Liver (tissue), 9 donors: ENCODE results near the gene EIF4H. TPM values are rescaled to one million over a fixed set of nuclear protein-coding genes. Genes with fewer than 3 reads are reported as not detected.
"Not testable (repeated sequence)": the region's sequence is repeated elsewhere in the genome, so short reads cannot be mapped to it uniquely, and the experiment has no call there.

Experiments
- DNase-seq: peaks from one replicate; pipeline ENCODE4 v3.0.0-alpha.2; 2017; ENCODE audit warnings: low spot score
- H3K27ac ChIP-seq, 2 donors: one replicate each; pipeline ENCODE4 v1.7.0; 2013; ENCODE audit warnings: inconsistent platforms in 2 of 2, low read length in 2 of 2, control low read depth in 1 of 2, low read depth in 1 of 2, mild to moderate bottlenecking in 1 of 2
- H3K27me3 ChIP-seq, 4 donors: one replicate each; pipeline versions ENCODE4 v1.6.1 to v1.7.0; 2013; ENCODE audit warnings: low read length in 3 of 4, inconsistent platforms in 1 of 4, mild to moderate bottlenecking in 1 of 4, moderate library complexity in 1 of 4; ENCODE audit not compliant: control insufficient read depth in 4 of 4, insufficient read depth in 4 of 4
- H3K36me3 ChIP-seq, 4 donors: one replicate each; pipeline versions ENCODE4 v1.6.1 to v1.7.0; 2013; ENCODE audit warnings: low read length in 3 of 4, mild to moderate bottlenecking in 3 of 4, low read depth in 1 of 4, moderate library complexity in 1 of 4; ENCODE audit not compliant: control insufficient read depth in 4 of 4, insufficient read depth in 3 of 4
- H3K4me1 ChIP-seq, 4 donors: one replicate each; pipeline versions ENCODE4 v1.6.1 to v1.7.0; 2013; ENCODE audit warnings: low read length in 3 of 4, mild to moderate bottlenecking in 3 of 4, moderate library complexity in 1 of 4; ENCODE audit not compliant: control insufficient read depth in 4 of 4, insufficient read depth in 4 of 4
- H3K4me3 ChIP-seq, 3 donors: one replicate each; pipeline versions ENCODE4 v1.6.1 to v1.7.0; 2013; ENCODE audit warnings: low read length in 3 of 3, control low read depth in 1 of 3, low read depth in 1 of 3, mild to moderate bottlenecking in 1 of 3
- H3K9ac ChIP-seq, 2 donors: one replicate each; pipeline ENCODE4 v1.7.0; 2013; ENCODE audit warnings: low read length in 2 of 2, mild to moderate bottlenecking in 2 of 2, moderate library complexity in 2 of 2, control low read depth in 1 of 2, low read depth in 1 of 2
- H3K9me3 ChIP-seq, 4 donors: one replicate each; pipeline versions ENCODE4 v1.6.1 to v1.7.0; 2013; ENCODE audit warnings: low read length in 3 of 4; ENCODE audit not compliant: control insufficient read depth in 4 of 4
- ATF3 ChIP-seq: IDR thresholded peaks from 2 replicates; pipeline ENCODE4 v1.6.1; 2016; ENCODE audit warnings: antibody characterized with exemption
- CTCF ChIP-seq: fragments of 150-350 bp; IDR thresholded peaks from 2 replicates; pipeline ENCODE4 v1.5.1; 2017; ENCODE audit warnings: improper control_type of control experiment, low read depth, low read length; ENCODE audit not compliant: missing input control
- NR2F2 ChIP-seq: IDR thresholded peaks from 2 replicates; pipeline ENCODE4 v1.6.1; 2016; ENCODE audit warnings: antibody characterized with exemption
- RAD21 ChIP-seq, 2 donors: IDR thresholded peaks; 2 replicates each; pipeline ENCODE4 v1.6.1; 2016; ENCODE audit warnings: antibody characterized with exemption in 2 of 2, mild to moderate bottlenecking in 2 of 2
- REST ChIP-seq: IDR thresholded peaks from 2 replicates; pipeline ENCODE4 v1.6.1; 2016; ENCODE audit warnings: antibody characterized with exemption, mild to moderate bottlenecking
- ZBTB33 ChIP-seq: IDR thresholded peaks from 2 replicates; pipeline ENCODE4 v1.6.1; 2016; ENCODE audit warnings: antibody characterized with exemption
- WGBS: extraction: QIAGEN DNeasy Blood & Tissue Kit; methylation state at CpG from one replicate; pipeline ENCODE4 v1.1.7; 2013; 5-methylcytosine and 5-hydroxymethylcytosine counted together
- polyA plus RNA-seq, 2 donors: library from polyadenylated mRNA; stranded (reverse) in 1 of 2; unstranded in 1 of 2; fragments of 200-250 nt in 1 of 2; fragments of >200 nt in 1 of 2; fragmentation: Nextera tagmentation in 1 of 2; extraction: Ambion mirVana in 1 of 2; gene quantifications; one replicate each; pipeline versions ENCODE4 v1.2.1 to v1.2.3, GENCODE V29; 2013 to 2015
- total RNA-seq, 2 donors: library from RNA; depleted of rRNA; stranded (reverse); fragments of >200 nt; gene quantifications; one replicate each; pipeline ENCODE4 v1.2.3, GENCODE V29; 2014
- donor health status: healthy.
- donor health status: healthy.
- donor health status: healthy.
- donor health status: healthy.
- donor health status: healthy.

The EIF4H gene
- total and polyA plus RNA-seq, 4 donors, result 81.6 to 166 (median 152) TPM

- H3K4me1 ChIP-seq, result peaks cover 0 to 8% (median 0%) of the 10 kb centered on the region in 4 donors
- TF ChIP-seq ZBTB33, result no peak
- TF ChIP-seq REST, result no peak
- peak; percentile 65 to 79 for TF ChIP-seq RAD21 (IDR thresholded peaks at IDR 0.05)
- TF ChIP-seq NR2F2, result no peak
- TF ChIP-seq ATF3, result no peak
- peak; percentile 51 for TF ChIP-seq CTCF
- H3K27me3 ChIP-seq, result no peaks in the 10 kb centered on the region
- H3K9me3 ChIP-seq, result no peaks in the 10 kb centered on the region
- no peak overlapping the region for H3K4me3 ChIP-seq
- 52% methylated on average over 12 of the region's 12 CpGs for WGBS
- DNase-seq, result no peak
- no peak overlapping the region for H3K9ac ChIP-seq
- no peak overlapping the region for H3K27ac ChIP-seq
- no peaks in the 10 kb centered on the region for H3K36me3 ChIP-seq
These were observed 28.8 kb downstream of the EIF4H start for GRCh38 chr7:74202841-74203556.

- TF ChIP-seq ZBTB33, result no peak
- no peak for TF ChIP-seq CTCF
- TF ChIP-seq RAD21 (IDR thresholded peaks at IDR 0.05), result no peak
- 74% methylated on average over 1 of the region's 1 CpG for WGBS
- H3K4me1 ChIP-seq, result peaks cover 0 to 8% (median 0%) of the 10 kb centered on the region in 4 donors
- no peak for DNase-seq
- H3K9me3 ChIP-seq, result no peaks in the 10 kb centered on the region
- no peaks in the 10 kb centered on the region for H3K27me3 ChIP-seq
- no peak overlapping the region for H3K4me3 ChIP-seq
- no peak overlapping the region for H3K27ac ChIP-seq
- no peaks in the 10 kb centered on the region for H3K36me3 ChIP-seq
- no peak overlapping the region for H3K9ac ChIP-seq
These were observed 29.9 kb downstream of the EIF4H start for GRCh38 chr7:74203956-74204618.

GRCh38 chr7:74206052-74206451 is 31.9 kb downstream of the EIF4H start:
- not testable (repeated sequence) for H3K27me3 ChIP-seq, H3K4me3 ChIP-seq, DNase-seq, H3K9me3 ChIP-seq, H3K27ac ChIP-seq, H3K4me1 ChIP-seq, H3K36me3 ChIP-seq, H3K9ac ChIP-seq
- 81% methylated on average over 10 of the region's 10 CpGs for WGBS
